CD4-positive, alpha-beta T cell treated with Interleukin-4 for 4 hours (primary cell): Measurements from ENCODE around the gene CD28.
"Not testable (repeated sequence)": the region's sequence is repeated elsewhere in the genome, so short reads cannot be mapped to it uniquely, and the experiment has no call there.

Experiments used
- DNase-seq: peaks from one replicate; pipeline ENCODE4 v3.0.0-alpha.2; 2020

CD28 gene

GRCh38 chr2:203785391-203786110 lies 79.1 kb downstream of the CD28 start:
- not testable (repeated sequence) for DNase-seq

GRCh38 chr2:203786549-203787351 lies 80.3 kb downstream of the CD28 start:
- DNase-seq = no peak

- no peak for DNase-seq
Observed at GRCh38 chr2:203787979-203788378, 81.5 kb downstream of the CD28 start.
